WTC11 (cell line): ENCODE results near the gene SYCP1. TPM values are rescaled to one million over a fixed set of nuclear protein-coding genes. Genes with fewer than 3 reads are reported as not detected.

Experiments
- ATAC-seq: fragments of 200-7000 bp; cut with Tn5 transposase; 2 replicates; pipeline ENCODE4 v1.10.0; 2021; ENCODE audit warnings: mild to moderate bottlenecking, moderate library complexity
- CTCF ChIA-PET: fragments of 300-600 bp; sonication (Branson Sonifier 250); formaldehyde crosslinking; loops from one replicate; lab custom pipeline; 2021; ENCODE audit warnings: antibody characterized with exemption; lab: Charles Lee
- POLR2A ChIA-PET: fragments of 350-600 bp; sonication (Branson Sonifier 250); formaldehyde crosslinking; loops from one replicate; lab custom pipeline; 2021; ENCODE audit warnings: antibody characterized with exemption; lab: Charles Lee
- DNase-seq: peaks from one replicate; pipeline ENCODE4 v3.0.0; 2021; ENCODE audit warnings: low spot score
- H3K27ac Mint-ChIP-seq: 2 replicates; pipeline ENCODE4 v1.8.0; 2021; ENCODE audit warnings: mixed read lengths
- H3K27me3 Mint-ChIP-seq: 2 replicates; pipeline ENCODE4 v1.8.0; 2021; ENCODE audit warnings: low read depth, mild to moderate bottlenecking, moderate library complexity, mixed read lengths
- H3K36me3 Mint-ChIP-seq: 2 replicates; pipeline ENCODE4 v1.8.0; 2021; ENCODE audit warnings: mixed read lengths
- H3K4me1 Mint-ChIP-seq: 2 replicates; pipeline ENCODE4 v1.8.0; 2022; ENCODE audit warnings: mixed read lengths
- H3K4me3 Mint-ChIP-seq: 2 replicates; pipeline ENCODE4 v1.8.0; 2021; ENCODE audit warnings: mild to moderate bottlenecking, moderate library complexity, mixed read lengths
- H3K9me3 Mint-ChIP-seq: 2 replicates; pipeline ENCODE4 v1.8.0; 2021; ENCODE audit warnings: mixed read lengths
- ATF1 ChIP-seq: sonication (generic); formaldehyde crosslinking; IDR thresholded peaks from 2 replicates; pipeline ENCODE4 v1.8.1; 2023; ENCODE audit warnings: mild to moderate bottlenecking, moderate library complexity, missing genetic modification reagents
- ELF4 ChIP-seq: sonication (generic); formaldehyde crosslinking; IDR thresholded peaks from 2 replicates; pipeline ENCODE4 v1.8.1; 2022; ENCODE audit warnings: low read depth, mild to moderate bottlenecking, moderate library complexity, missing genetic modification reagents
- ERG ChIP-seq: fragments of 250-450 bp; sonication (Bioruptor Pico); IDR thresholded peaks from 2 replicates; pipeline ENCODE4 v1.8.0; 2021; ENCODE audit warnings: mild to moderate bottlenecking
- MLX ChIP-seq: sonication (generic); formaldehyde crosslinking; IDR thresholded peaks from 2 replicates; pipeline ENCODE4 v1.8.1; 2023; ENCODE audit warnings: mild to moderate bottlenecking, missing genetic modification reagents, moderate library complexity
- MYBL2 ChIP-seq: sonication (generic); formaldehyde crosslinking; IDR thresholded peaks from 2 replicates; pipeline ENCODE4 v1.8.1; 2023; ENCODE audit warnings: mild to moderate bottlenecking, moderate library complexity, missing genetic modification reagents
- NFE2L1 ChIP-seq: sonication (generic); formaldehyde crosslinking; IDR thresholded peaks from 2 replicates; pipeline ENCODE4 v1.8.1; 2023; ENCODE audit warnings: missing genetic modification reagents
- NR1H2 ChIP-seq: sonication (generic); formaldehyde crosslinking; IDR thresholded peaks from 2 replicates; pipeline ENCODE4 v1.9.0; 2021; ENCODE audit warnings: mild to moderate bottlenecking, moderate library complexity, missing genetic modification reagents
- PRRX2 ChIP-seq: fragments of 250-450 bp; sonication (Bioruptor Pico); IDR thresholded peaks from 2 replicates; pipeline ENCODE4 v1.8.0; 2021; ENCODE audit warnings: mild to moderate bottlenecking
- RORB ChIP-seq: fragments of 250-450 bp; sonication (Bioruptor Pico); IDR thresholded peaks from 2 replicates; pipeline ENCODE4 v1.9.0; 2021; ENCODE audit warnings: mild to moderate bottlenecking
- SOX15 ChIP-seq: fragments of 250-450 bp; sonication (Bioruptor Pico); IDR thresholded peaks from 2 replicates; pipeline ENCODE4 v1.9.0; 2021; ENCODE audit warnings: mild to moderate bottlenecking
- STAT6 ChIP-seq: sonication (generic); formaldehyde crosslinking; conservative IDR thresholded peaks from 2 replicates; pipeline ENCODE4 v1.8.1; 2023; ENCODE audit warnings: mild to moderate bottlenecking, low read depth, missing genetic modification reagents, moderate library complexity
- TEAD4 ChIP-seq: sonication (generic); formaldehyde crosslinking; IDR thresholded peaks from 2 replicates; pipeline ENCODE4 v1.8.0; 2022; ENCODE audit warnings: mild to moderate bottlenecking, missing genetic modification reagents
- ZBTB21 ChIP-seq: sonication (generic); formaldehyde crosslinking; IDR thresholded peaks from 2 replicates; pipeline ENCODE4 v1.8.1; 2023; ENCODE audit warnings: mild to moderate bottlenecking, missing genetic modification reagents, borderline replicate concordance
- ZNF232 ChIP-seq: sonication (generic); formaldehyde crosslinking; IDR thresholded peaks from 2 replicates; pipeline ENCODE4 v1.8.0; 2022; ENCODE audit warnings: mild to moderate bottlenecking, missing genetic modification reagents
- ZNF281 ChIP-seq: sonication (generic); formaldehyde crosslinking; IDR thresholded peaks from 2 replicates; pipeline ENCODE4 v1.8.0; 2023; ENCODE audit warnings: mild to moderate bottlenecking, missing genetic modification reagents
- ZNF423 ChIP-seq: fragments of 250-450 bp; sonication (Bioruptor Pico); IDR thresholded peaks from 2 replicates; pipeline ENCODE4 v2.1.2; 2022; ENCODE audit warnings: mild to moderate bottlenecking, moderate library complexity
- ZNF512 ChIP-seq: sonication (generic); formaldehyde crosslinking; IDR thresholded peaks from 2 replicates; pipeline ENCODE4 v1.8.1; 2022; ENCODE audit warnings: missing genetic modification reagents, borderline replicate concordance
- ZNF671 ChIP-seq: fragments of 250-450 bp; sonication (Bioruptor Pico); IDR thresholded peaks from 2 replicates; pipeline ENCODE4 v1.8.0; 2021; ENCODE audit warnings: mild to moderate bottlenecking
- ZSCAN18 ChIP-seq: fragments of 250-450 bp; sonication (Bioruptor Pico); IDR thresholded peaks from 2 replicates; pipeline ENCODE4 v2.1.2; 2022; ENCODE audit warnings: mild to moderate bottlenecking, moderate library complexity
- total RNA-seq: library from RNA; stranded (reverse); gene quantifications from 3 replicates; pipeline ENCODE4 v1.2.3, GENCODE V29; 2021

The SYCP1 gene
- total RNA-seq, 1 experiment from 2014 or later, result not detected

- no peak for TF ChIP-seq STAT6 (CRISPR knock-in tag)
- TF ChIP-seq ZNF281, result no peak
- TF ChIP-seq, all 79 proteins: peak for 0
These were observed 23.2 kb upstream of the SYCP1 start (continued) for GRCh38 chr1:114831276-114831994.

- Mint-ChIP-seq H3K36me3 (no peaks in the 10 kb centered on the region), H3K4me1 (peaks cover 10% of the 10 kb centered on the region), H3K4me3 (no peak overlapping the region)
- CTCF ChIA-PET, result no interaction called here
- peak; percentile 53 for ATAC-seq
- no peak for TF ChIP-seq ZBTB21 (CRISPR knock-in tag)
- TF ChIP-seq NFE2L1, result no peak
- no peak for TF ChIP-seq ZNF232 (CRISPR knock-in tag)
- no peak for TF ChIP-seq ZNF423 (CRISPR knock-in tag)
- no peak for TF ChIP-seq ATF1 (CRISPR knock-in tag)
- no peak for TF ChIP-seq ELF4 (CRISPR knock-in tag)
- no peak for TF ChIP-seq MYBL2 (CRISPR knock-in tag)
- TF ChIP-seq ZNF281, result no peak
- TF ChIP-seq, all 79 proteins: peak for 0
- H3K27me3 Mint-ChIP-seq, result no peaks in the 10 kb centered on the region
- H3K9me3 Mint-ChIP-seq, result no peaks in the 10 kb centered on the region
- POLR2A ChIA-PET, result interaction anchor here (0.5 kb wide), 1 partner anchor 93 kb away, joined by 5 read pairs; no protein-coding TSS in a partner anchor
- no peak for DNase-seq
- H3K27ac Mint-ChIP-seq, result no peak overlapping the region
These were observed 22.6 kb upstream of the SYCP1 start for GRCh38 chr1:114832057-114832456.

GRCh38 chr1:114833421-114833820 is 21.2 kb upstream of the SYCP1 start:
- CTCF ChIA-PET, result no interaction called here
- POLR2A ChIA-PET, result no interaction called here
- Mint-ChIP-seq H3K4me1 (peaks cover 10% of the 10 kb centered on the region), H3K9me3 (no peaks in the 10 kb centered on the region), H3K36me3 (no peaks in the 10 kb centered on the region), H3K4me3 (no peak overlapping the region), H3K27me3 (no peaks in the 10 kb centered on the region), H3K27ac (no peak overlapping the region; the same call in 1 of the 2 replicates)
- DNase-seq (no peak), ATAC-seq (no peak)
- no peak for TF ChIP-seq PRRX2 (CRISPR knock-in tag)
- no peak for TF ChIP-seq NR1H2
- no peak for TF ChIP-seq TEAD4
- TF ChIP-seq ZNF512 (CRISPR knock-in tag), result no peak
- TF ChIP-seq ZSCAN18 (CRISPR knock-in tag), result no peak
- TF ChIP-seq RORB, result no peak
- TF ChIP-seq ERG (CRISPR knock-in tag), result no peak
- no peak for TF ChIP-seq ZNF671
- TF ChIP-seq SOX15 (CRISPR knock-in tag), result no peak
- TF ChIP-seq MLX (CRISPR knock-in tag), result no peak
